ENCODE results near the gene OSCP1.

- no peak for TF ChIP-seq CTCF (IDR thresholded peaks at IDR 0.05; ENCODE audit: low read depth, low read length, poor library complexity, severe bottlenecking)
- no peak for TF ChIP-seq EZH2phosphoT487 (IDR thresholded peaks at IDR 0.05; ENCODE audit: borderline replicate concordance, low read length)
Measured at GRCh38 chr1:36463803-36464604, 13.8 kb upstream of the OSCP1 start, which contains the start of gene MRPS15.

All from DOHH2 (cell line).